Lung (tissue), 12 donors: ENCODE data around the gene SPATA6L. TPM values are rescaled to one million over a fixed set of nuclear protein-coding genes. Genes with fewer than 3 reads are reported as not detected.
A peak's percentile ranks its signal among the peaks of the same experiment; 100 is the strongest.

Experiments used
- ATAC-seq: fragments of 200-7000 bp; cut with Tn5 transposase; one replicate; pipeline ENCODE4 v1.9.1; 2020; ENCODE audit warnings: moderate number of reproducible peaks; ENCODE audit not compliant: insufficient read depth, low FRiP score
- DNase-seq, 3 donors: peaks; one replicate each; pipeline ENCODE4 v3.0.0-alpha.2; 2013 to 2017
- H3K27ac ChIP-seq, 2 donors: one replicate each; pipeline ENCODE4 v1.5.1; 2013; ENCODE audit warnings: mild to moderate bottlenecking in 2 of 2, moderate library complexity in 2 of 2, control low read depth in 1 of 2, inconsistent platforms in 1 of 2, low read depth in 1 of 2, low read length in 1 of 2
- H3K27me3 ChIP-seq, 3 donors: one replicate each; pipeline ENCODE4 v1.5.1; 2013; ENCODE audit warnings: low read length in 2 of 3; ENCODE audit not compliant: control insufficient read depth in 3 of 3, insufficient read depth in 3 of 3
- H3K36me3 ChIP-seq, 4 donors: one replicate each; pipeline ENCODE4 v1.5.1; 2013; ENCODE audit warnings: low read length in 4 of 4, mild to moderate bottlenecking in 1 of 4, moderate library complexity in 1 of 4; ENCODE audit not compliant: control insufficient read depth in 4 of 4, insufficient read depth in 4 of 4
- H3K4me1 ChIP-seq, 5 donors: one replicate each; pipeline ENCODE4 v1.5.1; 2013; ENCODE audit warnings: low read length in 5 of 5, mild to moderate bottlenecking in 2 of 5, moderate library complexity in 1 of 5; ENCODE audit not compliant: control insufficient read depth in 5 of 5, insufficient read depth in 5 of 5
- H3K4me3 ChIP-seq: one replicate; pipeline ENCODE4 v1.5.1; 2013; ENCODE audit warnings: mild to moderate bottlenecking, control low read depth, moderate library complexity
- H3K9ac ChIP-seq, 2 donors: one replicate each; pipeline ENCODE4 v1.5.1; 2013; ENCODE audit warnings: low read length in 2 of 2, control low read depth in 1 of 2; ENCODE audit not compliant: insufficient read depth in 1 of 2
- H3K9me3 ChIP-seq, 4 donors: one replicate each; pipeline ENCODE4 v1.5.1; 2013; ENCODE audit warnings: low read length in 3 of 4, mild to moderate bottlenecking in 1 of 4, moderate library complexity in 1 of 4; ENCODE audit not compliant: control insufficient read depth in 4 of 4, insufficient read depth in 3 of 4
- WGBS, 2 donors: extraction: QIAGEN DNeasy Blood & Tissue Kit; methylation state at CpG; one replicate each; pipeline ENCODE4 v1.1.7; 2013; 5-methylcytosine and 5-hydroxymethylcytosine counted together
- polyA plus RNA-seq, 2 donors: library from polyadenylated mRNA; stranded (reverse); fragments of 200-250 nt; gene quantifications; one replicate each; pipeline ENCODE4 v1.2.1, GENCODE V29; 2013
- total RNA-seq, 2 donors: library from RNA; depleted of rRNA in 1 of 2; stranded (reverse); fragments of >200 nt in 1 of 2; gene quantifications; one replicate each; pipeline ENCODE4 v1.2.1, GENCODE V29; 2014 to 2021
- TF ChIP-seq, protein P1 (sequence below): IDR thresholded peaks from 2 replicates; pipeline ENCODE4 v1.5.1; 2012; ENCODE audit warnings: mild to moderate bottlenecking; ENCODE audit errors: control extremely low read depth, extremely low read depth
- donor health status: control.
- donor health status: control.
- donor health status: Bipolar disorder and iron deficiency.
- donor health status: healthy.
- donor health status: DM: yes; HTN: yes; CAD: no.

Gene SPATA6L
- total and polyA plus RNA-seq, 4 donors = 2.1 to 25.6 (median 11.4) TPM

DNA sequence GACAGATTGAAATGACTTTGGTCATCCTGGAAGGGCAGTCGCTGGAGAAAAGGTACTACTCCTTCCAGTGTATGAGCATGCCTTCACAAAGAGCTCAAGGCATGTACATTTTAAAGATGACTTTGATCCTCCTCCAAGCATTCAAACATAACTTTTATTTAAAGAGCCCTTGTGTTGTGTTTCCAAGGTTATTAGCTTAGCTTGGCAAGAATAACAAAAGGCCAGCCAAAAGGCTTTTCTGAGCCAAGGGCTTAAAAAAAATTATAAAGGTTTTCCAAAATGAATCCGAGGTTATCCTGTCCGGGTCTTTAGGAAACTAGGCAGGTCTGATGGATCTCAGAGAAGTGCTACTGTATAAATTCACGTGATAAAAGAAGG is 75.2 kb downstream of the SPATA6L start:
- Histone ChIP-seq H3K9ac (no peak overlapping the region), H3K27me3 (no peaks in the 10 kb centered on the region), H3K4me1 (peaks cover 0 to 24% (median 6%) of the 10 kb centered on the region in 5 donors), H3K9me3 (no peaks in the 10 kb centered on the region), H3K27ac (no peak overlapping the region), H3K36me3 (no peaks in the 10 kb centered on the region), H3K4me3 (no peak overlapping the region)
- TF ChIP-seq, protein P1, sequence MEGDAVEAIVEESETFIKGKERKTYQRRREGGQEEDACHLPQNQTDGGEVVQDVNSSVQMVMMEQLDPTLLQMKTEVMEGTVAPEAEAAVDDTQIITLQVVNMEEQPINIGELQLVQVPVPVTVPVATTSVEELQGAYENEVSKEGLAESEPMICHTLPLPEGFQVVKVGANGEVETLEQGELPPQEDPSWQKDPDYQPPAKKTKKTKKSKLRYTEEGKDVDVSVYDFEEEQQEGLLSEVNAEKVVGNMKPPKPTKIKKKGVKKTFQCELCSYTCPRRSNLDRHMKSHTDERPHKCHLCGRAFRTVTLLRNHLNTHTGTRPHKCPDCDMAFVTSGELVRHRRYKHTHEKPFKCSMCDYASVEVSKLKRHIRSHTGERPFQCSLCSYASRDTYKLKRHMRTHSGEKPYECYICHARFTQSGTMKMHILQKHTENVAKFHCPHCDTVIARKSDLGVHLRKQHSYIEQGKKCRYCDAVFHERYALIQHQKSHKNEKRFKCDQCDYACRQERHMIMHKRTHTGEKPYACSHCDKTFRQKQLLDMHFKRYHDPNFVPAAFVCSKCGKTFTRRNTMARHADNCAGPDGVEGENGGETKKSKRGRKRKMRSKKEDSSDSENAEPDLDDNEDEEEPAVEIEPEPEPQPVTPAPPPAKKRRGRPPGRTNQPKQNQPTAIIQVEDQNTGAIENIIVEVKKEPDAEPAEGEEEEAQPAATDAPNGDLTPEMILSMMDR = no peak
- WGBS, 2 donors = 39 to 70% methylated on average over 4 of the region's 4 CpGs
- ATAC-seq (peak; percentile 37), DNase-seq (peak in 2 of 3 donors; percentile 74 to 77)

DNA sequence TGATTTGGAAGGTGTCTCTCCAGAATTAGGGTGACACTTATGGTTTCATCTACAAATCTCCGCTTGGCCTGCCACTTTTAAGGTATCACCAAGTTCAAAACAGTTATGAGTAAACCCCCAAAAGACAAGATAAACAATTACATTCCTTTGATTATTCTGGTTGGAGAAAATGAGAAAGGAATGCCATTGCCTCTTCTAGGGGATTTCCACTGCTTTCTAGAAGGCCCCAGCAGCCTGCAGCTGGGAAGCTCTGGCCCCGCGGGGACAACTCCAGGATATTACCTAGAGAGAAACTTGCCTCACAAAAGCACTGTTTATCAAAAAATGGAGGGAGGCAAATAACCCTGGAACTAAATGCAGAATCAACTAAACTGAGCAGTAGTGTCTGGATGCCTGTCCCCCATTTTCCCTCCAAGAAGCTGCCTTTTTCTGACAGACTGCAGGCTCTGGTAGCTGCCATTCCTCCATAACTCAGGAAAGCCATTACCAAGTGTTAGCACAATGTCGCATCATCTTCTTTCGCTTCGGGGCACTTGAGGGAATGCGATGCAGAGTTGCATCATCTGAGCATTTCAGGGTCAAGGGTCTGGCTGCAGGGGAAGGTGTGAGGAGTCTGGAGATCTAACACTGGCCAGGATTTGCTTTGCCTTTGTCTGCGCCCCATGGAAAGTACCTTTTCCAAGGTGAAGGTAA is 75.7 kb downstream of the SPATA6L start:
- ATAC-seq (peak; percentile 32), DNase-seq (peak in 2 of 3 donors; percentile 37 to 66)
- Histone ChIP-seq H3K9me3 (no peaks in the 10 kb centered on the region), H3K4me3 (no peak overlapping the region), H3K9ac (no peak overlapping the region), H3K4me1 (peaks cover 0 to 21% (median 5%) of the 10 kb centered on the region in 5 donors), H3K36me3 (no peaks in the 10 kb centered on the region), H3K27ac (no peak overlapping the region), H3K27me3 (no peaks in the 10 kb centered on the region)
- 59 to 82% methylated on average over 8 of the region's 8 CpGs for WGBS, 2 donors
- TF ChIP-seq, protein P1 = no peak

DNA sequence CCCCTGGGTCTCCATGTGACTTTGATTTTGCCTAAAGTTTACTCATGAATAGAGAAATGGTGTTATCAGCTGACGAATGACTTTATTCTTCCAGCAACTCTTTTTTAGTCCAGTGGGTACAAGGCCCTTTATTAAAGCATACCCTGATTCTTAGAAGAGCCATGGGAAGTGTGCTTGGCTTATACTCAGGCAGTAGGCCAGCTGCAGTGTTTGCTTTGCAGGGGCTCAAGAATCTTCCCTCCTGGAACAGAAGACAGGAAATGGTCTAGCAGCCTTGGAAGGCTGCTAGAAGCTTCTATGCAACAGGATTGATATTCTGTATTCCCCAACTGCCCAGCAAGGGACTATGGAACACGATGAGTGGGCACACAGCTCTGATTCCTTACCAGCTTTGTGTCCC is 77.6 kb downstream of the SPATA6L start:
- H3K27me3 ChIP-seq = no peaks in the 10 kb centered on the region
- H3K4me3 ChIP-seq = no peak overlapping the region
- TF ChIP-seq, protein P1 = no peak
- WGBS, 2 donors = 55 to 78% methylated on average over 2 of the region's 2 CpGs
- H3K9me3 ChIP-seq = no peaks in the 10 kb centered on the region
- ATAC-seq = no peak
- no peak overlapping the region for H3K27ac ChIP-seq
- H3K9ac ChIP-seq = peak overlapping the region in 1 of 2 donors; percentile 10
- peaks cover 0 to 7% (median 0%) of the 10 kb centered on the region in 4 donors for H3K36me3 ChIP-seq
- DNase-seq = peak in 2 of 3 donors; percentile 12 to 52
- peaks cover 0 to 21% (median 5%) of the 10 kb centered on the region in 5 donors for H3K4me1 ChIP-seq

DNA sequence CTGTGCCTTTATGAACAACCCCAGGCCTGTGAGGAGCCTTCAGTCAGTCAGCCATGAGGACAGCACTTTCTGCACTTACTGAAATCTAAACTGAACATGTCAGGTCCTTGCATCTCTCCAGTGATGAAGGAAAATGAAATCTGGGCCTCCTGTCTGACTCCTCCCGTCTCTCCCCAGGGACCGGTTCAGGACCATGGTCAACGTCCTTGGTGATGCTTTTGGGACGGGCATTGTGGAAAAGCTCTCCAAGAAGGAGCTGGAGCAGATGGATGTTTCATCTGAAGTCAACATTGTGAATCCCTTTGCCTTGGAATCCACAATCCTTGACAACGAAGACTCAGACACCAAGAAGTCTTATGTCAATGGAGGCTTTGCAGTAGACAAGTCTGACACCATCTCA is 81.1 kb downstream of the SPATA6L start:
- H3K4me1 ChIP-seq = peaks cover 0 to 7% (median 0%) of the 10 kb centered on the region in 5 donors

More for the DNA sequence above, 81.1 kb downstream of the SPATA6L start:
- Histone ChIP-seq H3K9me3 (no peaks in the 10 kb centered on the region), H3K36me3 (peaks cover 0 to 11% (median 0%) of the 10 kb centered on the region in 4 donors), H3K4me3 (no peak overlapping the region), H3K27ac (no peak overlapping the region), H3K27me3 (no peaks in the 10 kb centered on the region), H3K9ac (no peak overlapping the region)
- no peak for ATAC-seq
- 89 to 93% methylated on average over 5 of the region's 5 CpGs for WGBS, 2 donors
- no peak for DNase-seq
- TF ChIP-seq, protein P1 = no peak
